Measurements from ENCODE around the gene TNC. TPM values are rescaled to one million over a fixed set of nuclear protein-coding genes. Genes with fewer than 3 reads are reported as not detected.
A peak's percentile ranks its signal among the peaks of the same experiment; 100 is the strongest.

The TNC gene
- total and polyA plus RNA-seq, 2 of the 4 experiments (the other 2 are of a cell fraction), result 192 to 253 TPM

DNA sequence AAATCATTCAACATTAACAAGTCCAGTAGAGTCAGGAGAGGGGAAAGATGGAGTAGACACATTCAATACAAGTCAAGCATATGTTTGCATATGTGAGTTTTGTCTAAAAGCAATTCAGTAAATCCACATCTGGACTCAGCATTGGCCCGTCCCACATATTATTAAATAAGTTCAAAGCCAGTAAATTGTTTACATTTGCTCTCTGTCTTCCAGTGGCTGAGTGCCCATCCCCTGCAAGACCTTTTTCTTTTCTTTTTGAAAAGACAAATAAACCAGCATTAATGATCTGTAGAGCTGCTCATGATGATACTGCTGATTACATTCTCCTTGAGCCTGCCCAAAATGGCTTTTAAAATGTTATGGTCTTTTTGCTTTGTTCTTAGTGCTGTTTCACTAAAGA, 71.1 kb downstream of the TNC start:
- Histone ChIP-seq H3K9me3 (ENCODE audit: control insufficient read depth, insufficient read depth, low read length) (no peaks in the 10 kb centered on the region), H3K4ac (ENCODE audit: low read depth, low read length) (no peak overlapping the region), H3K79me1 (ENCODE audit: low read depth in 1 of 2, low read length in 2 of 2) (no peaks in the 10 kb centered on the region), H4K20me1 (ENCODE audit: insufficient read depth, low read length) (no peaks in the 10 kb centered on the region), H3K14ac (replicated peaks; ENCODE audit: low read depth, low read length) (no peak overlapping the region), H2AK9ac (replicated peaks; ENCODE audit: low read depth, low read length, poor library complexity) (no peak overlapping the region), H3K4me1 (ENCODE audit: control insufficient read depth, insufficient read depth, low read length) (peaks cover 16% of the 10 kb centered on the region), H3K9me1 (ENCODE audit: insufficient read depth, low read length) (0 out of 2 replicates have a peak, but pooled peaks cover 4% of the 10 kb centered on the region), H4K8ac (ENCODE audit: low read depth in 2 of 2, low read length in 2 of 2) (no peak overlapping the region), H2BK20ac (ENCODE audit: low read depth, low read length) (no peak overlapping the region), H2BK15ac (ENCODE audit: low read depth, low read length) (no peak overlapping the region), H4K91ac (ENCODE audit: insufficient read depth, low read depth, low read length) (no peak overlapping the region), H3K4me2 (ENCODE audit: low read depth, low read length) (no peak overlapping the region), H3K23ac (ENCODE audit: low read depth, low read length) (no peak overlapping the region), H3K4me3 (ENCODE audit: insufficient read depth, low read depth, low read length) (no peak overlapping the region), H4K5ac (ENCODE audit: low read depth, low read length) (no peak overlapping the region), H2BK120ac (ENCODE audit: low read depth, low read length) (no peak overlapping the region), H3K18ac (ENCODE audit: low read depth, low read length) (no peak overlapping the region; the same call in none of the 2 replicates), H3K27me3 (ENCODE audit: control insufficient read depth, insufficient read depth, low read length) (no peaks in the 10 kb centered on the region), H2BK5ac (ENCODE audit: low read depth, low read length, poor library complexity, severe bottlenecking) (no peak overlapping the region), H2AFZ (replicated peaks; ENCODE audit: low read length, poor library complexity) (no peak overlapping the region), H3K56ac (ENCODE audit: extremely low read depth, insufficient read depth, low read length) (no peak overlapping the region), H3K27ac (ENCODE audit: insufficient read depth, low read length) (no peak overlapping the region), H3K36me3 (ENCODE audit: control insufficient read depth, insufficient read depth, low read length) (peaks cover 28% of the 10 kb centered on the region), H2AK5ac (ENCODE audit: low read depth, low read length) (no peak overlapping the region), H3K9ac (ENCODE audit: low read depth, low read length) (no peak overlapping the region)
- ATAC-seq (ENCODE audit: low read depth) (peak; percentile 59), DNase-seq (peak; percentile 77)
- intact Hi-C loops (cut with micrococcal nuclease), result no loop called here
- in situ Hi-C loops (cut with MboI; ENCODE audit: low sequenced_read_pairs), result no loop called here
- ChIA-PET POLR2A (ENCODE audit: unreplicated experiment) (no interaction called here), CTCF (interaction anchor here (0.8 to 0.9 kb wide), 2 partner anchors 30 to 477 kb away, joined by 3 read pairs; no protein-coding TSS in a partner anchor)
- dilution Hi-C loops (cut with HindIII; ENCODE audit: low sequenced_read_pairs, unreplicated experiment), result no loop called here
- no peak for TF ChIP-seq FOS (IDR thresholded peaks at IDR 0.05; ENCODE audit: low read depth, low read length)
- no peak for TF ChIP-seq MAFK (IDR thresholded peaks at IDR 0.05; ENCODE audit: low read depth, low read length)
- TF ChIP-seq, protein P1, sequence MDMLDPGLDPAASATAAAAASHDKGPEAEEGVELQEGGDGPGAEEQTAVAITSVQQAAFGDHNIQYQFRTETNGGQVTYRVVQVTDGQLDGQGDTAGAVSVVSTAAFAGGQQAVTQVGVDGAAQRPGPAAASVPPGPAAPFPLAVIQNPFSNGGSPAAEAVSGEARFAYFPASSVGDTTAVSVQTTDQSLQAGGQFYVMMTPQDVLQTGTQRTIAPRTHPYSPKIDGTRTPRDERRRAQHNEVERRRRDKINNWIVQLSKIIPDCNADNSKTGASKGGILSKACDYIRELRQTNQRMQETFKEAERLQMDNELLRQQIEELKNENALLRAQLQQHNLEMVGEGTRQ (IDR thresholded peaks at IDR 0.05; ENCODE audit: low read depth, low read length), result no peak
- no peak for TF ChIP-seq CEBPB (IDR thresholded peaks at IDR 0.05; ENCODE audit: low read depth, low read length)
- TF ChIP-seq, protein P2, sequence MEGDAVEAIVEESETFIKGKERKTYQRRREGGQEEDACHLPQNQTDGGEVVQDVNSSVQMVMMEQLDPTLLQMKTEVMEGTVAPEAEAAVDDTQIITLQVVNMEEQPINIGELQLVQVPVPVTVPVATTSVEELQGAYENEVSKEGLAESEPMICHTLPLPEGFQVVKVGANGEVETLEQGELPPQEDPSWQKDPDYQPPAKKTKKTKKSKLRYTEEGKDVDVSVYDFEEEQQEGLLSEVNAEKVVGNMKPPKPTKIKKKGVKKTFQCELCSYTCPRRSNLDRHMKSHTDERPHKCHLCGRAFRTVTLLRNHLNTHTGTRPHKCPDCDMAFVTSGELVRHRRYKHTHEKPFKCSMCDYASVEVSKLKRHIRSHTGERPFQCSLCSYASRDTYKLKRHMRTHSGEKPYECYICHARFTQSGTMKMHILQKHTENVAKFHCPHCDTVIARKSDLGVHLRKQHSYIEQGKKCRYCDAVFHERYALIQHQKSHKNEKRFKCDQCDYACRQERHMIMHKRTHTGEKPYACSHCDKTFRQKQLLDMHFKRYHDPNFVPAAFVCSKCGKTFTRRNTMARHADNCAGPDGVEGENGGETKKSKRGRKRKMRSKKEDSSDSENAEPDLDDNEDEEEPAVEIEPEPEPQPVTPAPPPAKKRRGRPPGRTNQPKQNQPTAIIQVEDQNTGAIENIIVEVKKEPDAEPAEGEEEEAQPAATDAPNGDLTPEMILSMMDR (conservative IDR thresholded peaks at IDR 0.05; ENCODE audit: low read depth, low read length), result no peak
- no peak for TF ChIP-seq NFE2L2 (IDR thresholded peaks at IDR 0.05; ENCODE audit: low read depth, low read length)
- no CpG with 5 or more reads among the region's 1 CpG for WGBS, 2 experiments (ENCODE audit: extremely low coverage in 2 of 2, insufficient read length in 1 of 2)
- no TSS peak for BruUV-seq (replicated peaks)

Data from IMR-90 (cell line).